HepG2 (cell line): ENCODE measurements around the gene TEC. TPM values are rescaled to one million over a fixed set of nuclear protein-coding genes. Genes with fewer than 3 reads are reported as not detected.

Experiments used
- ATAC-seq: fragments of 200-7000 bp; cut with Tn5 transposase; 3 replicates; pipeline ENCODE4 v1.9.1; 2020; ENCODE audit warnings: mild to moderate bottlenecking, moderate library complexity
- BruUV-seq: library from RNA; stranded (reverse); fragments of 400-500 nt; replicated peaks from 2 replicates; lab custom pipeline; 2021; lab: Mats Ljungman, UMichigan
- CTCF ChIA-PET: fragments of 300-600 bp; formaldehyde crosslinking; extraction: SDS; loops from one replicate; lab custom pipeline; 2021; ENCODE audit warnings: low total read pairs, inconsistent platforms, low intra/inter-chr PET ratio; lab: Yijun Ruan, JAX
- POLR2A ChIA-PET: fragments of 350-600 bp; sonication (Branson Sonifier 250); formaldehyde crosslinking; loops from one replicate; lab custom pipeline; 2020; ENCODE audit warnings: antibody characterized with exemption, inconsistent platforms; lab: Yijun Ruan, JAX
- DNase-seq: peaks from one replicate; pipeline ENCODE4 v3.0.0-alpha.2; 2015; ENCODE audit warnings: low spot score
- FAIRE-seq: peaks from 3 replicates; lab custom pipeline; 2011; peaks lifted over from hg19 to GRCh38; lab: Jason Lieb, UNC
- H2AFZ ChIP-seq: one replicate; pipeline ENCODE4 v1.6.1; 2011; ENCODE audit warnings: low read length, inconsistent platforms
- H3K27ac ChIP-seq: fragments of 300-600 bp; 3 replicates; pipeline ENCODE4 v1.8.0; 2011; ENCODE audit warnings: mixed run types, mild to moderate bottlenecking, mixed read lengths, low read length, inconsistent platforms; ENCODE audit not compliant: insufficient read depth; ENCODE audit errors: extremely low read length
- H3K27me3 ChIP-seq, 2 experiments: fragments of 200-600 bp in 1 of 2; 2 replicates in 1 of 2; 3 replicates in 1 of 2; pipeline versions ENCODE4 v1.6.0 to v1.8.0; 2011; ENCODE audit warnings: low read length in 2 of 2, mild to moderate bottlenecking in 2 of 2, moderate library complexity in 2 of 2, inconsistent platforms in 1 of 2; ENCODE audit not compliant: insufficient read depth in 2 of 2, control insufficient read depth in 1 of 2
- H3K36me3 ChIP-seq, 2 experiments: fragments of 200-600 bp in 1 of 2; replicated peaks in 1 of 2; 2 replicates in 1 of 2; 3 replicates in 1 of 2; pipeline versions ENCODE4 v1.5.1 to v1.8.0; 2011; ENCODE audit warnings: low read length in 2 of 2, inconsistent platforms in 1 of 2; ENCODE audit not compliant: insufficient read depth in 2 of 2, control insufficient read depth in 1 of 2
- H3K4me1 ChIP-seq: 2 replicates; pipeline ENCODE4 v1.5.1; 2012; ENCODE audit warnings: low read length, inconsistent platforms; ENCODE audit not compliant: insufficient read depth
- H3K4me2 ChIP-seq: 2 replicates; pipeline ENCODE4 v1.6.0; 2011; ENCODE audit warnings: low read depth, low read length, inconsistent platforms
- H3K4me3 ChIP-seq, 3 experiments: fragments of 200-600 bp in 1 of 3; sonication (generic), shearing (Covaris generic) in 1 of 3; replicated peaks in 1 of 3; 2 replicates each; pipeline ENCODE4 v1.5.1; 2011 to 2016; ENCODE audit warnings: low read length in 3 of 3, inconsistent platforms in 2 of 3, low read depth in 2 of 3, mild to moderate bottlenecking in 2 of 3, control low read depth in 1 of 3, mixed read lengths in 1 of 3; ENCODE audit not compliant: insufficient read depth in 1 of 3
- H3K79me2 ChIP-seq: one replicate; pipeline ENCODE4 v1.6.1; 2011; ENCODE audit warnings: low read length, inconsistent platforms; ENCODE audit not compliant: insufficient read depth
- H3K9ac ChIP-seq: 2 replicates; pipeline ENCODE4 v1.6.0; 2011; ENCODE audit warnings: mild to moderate bottlenecking, low read depth, low read length, inconsistent platforms; ENCODE audit not compliant: insufficient read depth
- H3K9me3 ChIP-seq: 2 replicates; pipeline ENCODE4 v1.5.1; 2012; ENCODE audit warnings: mild to moderate bottlenecking, low read length
- H4K20me1 ChIP-seq: 2 replicates; pipeline ENCODE4 v1.6.0; 2011; ENCODE audit warnings: inconsistent platforms, mild to moderate bottlenecking, low read length, moderate library complexity; ENCODE audit not compliant: insufficient read depth
- ATM ChIP-seq: fragments of 450-650 bp; IDR thresholded peaks from 2 replicates; pipeline ENCODE4 v1.7.1; 2017; ENCODE audit warnings: mild to moderate bottlenecking, borderline replicate concordance
- FOXK2 ChIP-seq: fragments of 450-650 bp; IDR thresholded peaks from 2 replicates; pipeline ENCODE4 v1.6.1; 2016
- GTF3A ChIP-seq: sonication (generic); formaldehyde crosslinking; conservative IDR thresholded peaks from 2 replicates; pipeline ENCODE4 v1.4.0; 2020; ENCODE audit warnings: mild to moderate bottlenecking, missing genetic modification reagents
- MBNL3 ChIP-seq: fragments of 250-450 bp; sonication (Bioruptor Pico); conservative IDR thresholded peaks from 2 replicates; pipeline ENCODE4 v1.8.0; 2022; ENCODE audit warnings: mild to moderate bottlenecking, inconsistent platforms
- PRMT3 ChIP-seq: sonication (generic); formaldehyde crosslinking; IDR thresholded peaks from 2 replicates; pipeline ENCODE4 v1.8.1; 2022; ENCODE audit warnings: low read depth, mild to moderate bottlenecking, moderate library complexity, missing genetic modification reagents, borderline replicate concordance
- RFXANK ChIP-seq: IDR thresholded peaks from 2 replicates; pipeline ENCODE4 v1.6.1; 2016
- RNF219 ChIP-seq: sonication (generic); formaldehyde crosslinking; IDR thresholded peaks from 2 replicates; pipeline ENCODE4 v1.5.0; 2020; ENCODE audit warnings: mild to moderate bottlenecking, missing genetic modification reagents
- SP2 ChIP-seq: sonication (generic); formaldehyde crosslinking; IDR thresholded peaks from 2 replicates; pipeline ENCODE4 v1.5.1; 2020; ENCODE audit warnings: mild to moderate bottlenecking, missing genetic modification reagents
- ZFP36L2 ChIP-seq: sonication (generic); formaldehyde crosslinking; IDR thresholded peaks from 2 replicates; pipeline ENCODE4 v1.4.0; 2020; ENCODE audit warnings: missing genetic modification reagents
- ZNF580 ChIP-seq: IDR thresholded peaks from 2 replicates; pipeline ENCODE4 v1.6.1; 2016; ENCODE audit warnings: low read depth, borderline replicate concordance
- WGBS: methylation state at CpG from one replicate; pipeline ENCODE4 v1.1.6; 2017; ENCODE audit warnings: low lambda C conversion rate; 5-methylcytosine and 5-hydroxymethylcytosine counted together
- in situ Hi-C: cut with HindIII; loops from 2 replicates; pipeline ENCODE4 v1.10.0; 2017; ENCODE audit warnings: low pct_unique_long_range_greater_than_20kb; ENCODE audit not compliant: extremely low pct_ligation_motif_present
- intact Hi-C: fragments of 100-400 bp; cut with micrococcal nuclease; formaldehyde crosslinking; loops from one replicate; pipeline ENCODE4 v1.10.0; 2022; ENCODE audit not compliant: unreplicated experiment
- polyA plus RNA-seq, 8 experiments: library from polyadenylated mRNA; depleted of rRNA in 3 of 8; stranded (reverse) in 7 of 8; unstranded in 1 of 8; fragments of >200 nt; fragmentation: Illumina TruSeq in 4 of 8; extraction: Trizol in 4 of 8; gene quantifications; 2 replicates each; pipeline versions ENCODE4 v1.2.1 to v1.2.3, GENCODE V29; 2011 to 2016; ENCODE audit warnings: low read depth in 4 of 8, missing spikeins in 1 of 8, mixed read lengths in 1 of 8; ENCODE audit not compliant: insufficient read depth in 1 of 8
- total RNA-seq, 5 experiments: library from RNA; depleted of rRNA; stranded (reverse); fragments of >200 nt; fragmentation: Illumina TruSeq; extraction: Trizol; gene quantifications; 2 replicates each; pipeline ENCODE4 v1.2.3, GENCODE V29; 2016; ENCODE audit warnings: low read depth in 1 of 5

Gene TEC
- total and polyA plus RNA-seq, 2 of the 13 experiments (the other 11 are each of a cell fraction or from before 2014, with no cell fraction given): 0.05 to 0.20 TPM

- no peaks in the 10 kb centered on the region for H3K9me3 ChIP-seq
- TF ChIP-seq MBNL3 (CRISPR knock-in tag) (no peak), SP2 (no peak)
- H3K79me2 ChIP-seq: no peaks in the 10 kb centered on the region
- BruUV-seq: no TSS peak
- ChIA-PET CTCF (no interaction called here), POLR2A (no interaction called here)
- H4K20me1 ChIP-seq: no peaks in the 10 kb centered on the region
- H2AFZ ChIP-seq: no peak overlapping the region
- H3K4me1 ChIP-seq: no peaks in the 10 kb centered on the region
- H3K9ac ChIP-seq: no peak overlapping the region
- WGBS: 34% methylated on average over 6 of the region's 6 CpGs
- ATAC-seq: no peak
- no peaks in the 10 kb centered on the region for H3K36me3 ChIP-seq
- intact Hi-C loops (no loop called here), in situ Hi-C loops (no loop called here)
- DNase-seq: no peak
- no peak for FAIRE-seq
- H3K4me3 ChIP-seq: no peak overlapping the region
- no peak overlapping the region for H3K27ac ChIP-seq
- no peaks in the 10 kb centered on the region; a peak in 1 of 5 replicates for H3K27me3 ChIP-seq
- H3K4me2 ChIP-seq: no peak overlapping the region
Observed at GRCh38 chr4:48255072-48255958, 14.3 kb downstream of the TEC start.

- TF ChIP-seq ZFP36L2 (no peak), GTF3A (CRISPR knock-in tag) (no peak), ATM (no peak), RNF219 (CRISPR knock-in tag) (no peak), RFXANK (CRISPR knock-in tag) (no peak), ZNF580 (CRISPR knock-in tag) (no peak), FOXK2 (no peak), PRMT3 (CRISPR knock-in tag) (no peak)
- BruUV-seq: no TSS peak
- intact Hi-C loops (no loop called here), in situ Hi-C loops (no loop called here)
- Histone ChIP-seq H3K9me3 (no peaks in the 10 kb centered on the region), H3K4me1 (no peaks in the 10 kb centered on the region), H3K4me2 (no peak overlapping the region), H4K20me1 (no peaks in the 10 kb centered on the region), H3K36me3 (no peaks in the 10 kb centered on the region), H3K9ac (no peak overlapping the region), H3K27me3 (no peaks in the 10 kb centered on the region; a peak in 1 of 5 replicates), H3K4me3 (no peak overlapping the region), H2AFZ (no peak overlapping the region), H3K79me2 (no peaks in the 10 kb centered on the region), H3K27ac (no peak overlapping the region)
- POLR2A ChIA-PET: no interaction called here
- DNase-seq: no peak
- CTCF ChIA-PET: no interaction called here
- 23% methylated on average over 6 of the region's 6 CpGs for WGBS
- FAIRE-seq: no peak
- ATAC-seq: no peak
Observed at GRCh38 chr4:48254381-48255071, 15.1 kb downstream of the TEC start.
